HCT116 (cell line): ENCODE results near the gene MACF1. TPM values are rescaled to one million over a fixed set of nuclear protein-coding genes. Genes with fewer than 3 reads are reported as not detected.
A peak's percentile ranks its signal among the peaks of the same experiment; 100 is the strongest.

Source experiments
- ATAC-seq: fragments of 200-7000 bp; cut with Tn5 transposase; 2 replicates; pipeline ENCODE4 v1.9.1; 2020; ENCODE audit warnings: mild to moderate bottlenecking, moderate library complexity
- BruUV-seq: library from RNA; stranded (reverse); fragments of 400-500 nt; replicated peaks from 2 replicates; lab custom pipeline; 2021; lab: Mats Ljungman, UMichigan
- CTCF ChIA-PET: fragments of 300-600 bp; sonication (Branson Sonifier 250); formaldehyde crosslinking; loops from one replicate; lab custom pipeline; 2021; ENCODE audit warnings: antibody characterized with exemption; lab: Charles Lee
- POLR2A ChIA-PET: fragments of 300-600, 350-600 bp; sonication (Branson Sonifier 250); formaldehyde crosslinking; loops from one replicate; lab custom pipeline; 2021; ENCODE audit warnings: antibody characterized with exemption; lab: Charles Lee
- RAD21 ChIA-PET, 2 experiments: fragments of 300-600 bp; sonication (Branson Sonifier 250); formaldehyde crosslinking; loops; one replicate each; lab custom pipeline; 2023; ENCODE audit warnings: low total read pairs in 2 of 2; ENCODE audit not compliant: uncharacterized antibody in 2 of 2, unreplicated experiment in 2 of 2, low non-redundant PET in 1 of 2; lab: Charles Lee
- DNase-seq: peaks from one replicate; pipeline ENCODE4 v3.0.0-alpha.2; 2010; ENCODE audit warnings: low read depth, low spot score
- H2AFZ ChIP-seq: fragments of 200-600 bp; shearing (Covaris generic), sonication (generic); 2 replicates; pipeline ENCODE4 v1.6.1; 2017; ENCODE audit warnings: low read depth, mixed run types, mixed read lengths, antibody characterized with exemption, low read length; ENCODE audit not compliant: poor library complexity, severe bottlenecking
- H3K27ac ChIP-seq: 2 replicates; pipeline ENCODE4 v1.5.1; 2012; ENCODE audit warnings: low read depth, low read length
- H3K27me3 ChIP-seq: fragments of 200-600 bp; sonication (generic); 2 replicates; pipeline ENCODE4 v1.6.1; 2016; ENCODE audit warnings: mixed run types, low read length, mixed read lengths; ENCODE audit not compliant: insufficient read depth
- H3K36me3 ChIP-seq, 2 experiments: fragments of 200-500 bp in 1 of 2; fragments of 200-600 bp in 1 of 2; sonication (Bioruptor generic) in 1 of 2; sonication (generic) in 1 of 2; 2 replicates each; pipeline versions ENCODE4 v1.5.1 to v1.6.1; 2014 to 2016; ENCODE audit warnings: low read length in 2 of 2, inconsistent platforms in 1 of 2, mixed read lengths in 1 of 2, mixed run types in 1 of 2; ENCODE audit not compliant: insufficient read depth in 2 of 2, control insufficient read depth in 1 of 2
- H3K4me1 ChIP-seq, 2 experiments: fragments of 200-600 bp in 1 of 2; sonication (generic) in 1 of 2; 2 replicates each; pipeline versions ENCODE4 v1.5.1 to v1.6.1; 2012 to 2017; ENCODE audit warnings: low read length in 2 of 2, inconsistent platforms in 1 of 2, mild to moderate bottlenecking in 1 of 2, mixed read lengths in 1 of 2, mixed run types in 1 of 2, moderate library complexity in 1 of 2; ENCODE audit not compliant: insufficient read depth in 2 of 2, control insufficient read depth in 1 of 2
- H3K4me2 ChIP-seq: fragments of 200-600 bp; sonication (generic); 2 replicates; pipeline ENCODE4 v1.6.1; 2017; ENCODE audit warnings: mixed run types, low read length, mixed read lengths
- H3K4me3 ChIP-seq, 2 experiments: fragments of 200-600 bp in 1 of 2; sonication (generic) in 1 of 2; replicated peaks in 1 of 2; 2 replicates each; pipeline ENCODE4 v1.5.1; 2011 to 2016; ENCODE audit warnings: low read length in 2 of 2, control low read depth in 1 of 2, low read depth in 1 of 2, mild to moderate bottlenecking in 1 of 2, mixed read lengths in 1 of 2, mixed run types in 1 of 2
- H3K79me2 ChIP-seq: fragments of 200-600 bp; sonication (generic); 2 replicates; pipeline ENCODE4 v1.6.1; 2017; ENCODE audit warnings: mild to moderate bottlenecking, mixed run types, low read length, moderate library complexity, mixed read lengths; ENCODE audit not compliant: insufficient read depth
- H3K9ac ChIP-seq: fragments of 200-600 bp; sonication (generic); 2 replicates; pipeline ENCODE4 v1.6.1; 2016; ENCODE audit warnings: low read length, mixed read lengths
- H3K9me2 ChIP-seq: fragments of 200-600 bp; sonication (generic), shearing (Covaris generic); 2 replicates; pipeline ENCODE4 v1.6.1; 2017; ENCODE audit warnings: mixed run types, mild to moderate bottlenecking, moderate library complexity; ENCODE audit not compliant: insufficient read depth
- H3K9me3 ChIP-seq, 2 experiments: fragments of 200-500 bp in 1 of 2; fragments of 200-600 bp in 1 of 2; sonication (Bioruptor generic) in 1 of 2; sonication (generic) in 1 of 2; 2 replicates each; pipeline ENCODE4 v1.6.1; 2014 to 2017; ENCODE audit warnings: low read length in 2 of 2, mixed read lengths in 2 of 2, inconsistent platforms in 1 of 2, low read depth in 1 of 2, mild to moderate bottlenecking in 1 of 2, mixed run types in 1 of 2, moderate library complexity in 1 of 2; ENCODE audit not compliant: control insufficient read depth in 1 of 2, insufficient read depth in 1 of 2
- H4K20me1 ChIP-seq: fragments of 200-600 bp; sonication (generic), shearing (Covaris generic); 2 replicates; pipeline ENCODE4 v1.6.1; 2017; ENCODE audit warnings: mixed run types, mild to moderate bottlenecking, moderate library complexity; ENCODE audit not compliant: insufficient read depth
- RAD21 ChIP-seq: IDR thresholded peaks from 2 replicates; pipeline ENCODE4 v1.6.1; 2012; ENCODE audit warnings: low read depth, mild to moderate bottlenecking
- intact Hi-C: fragments of 100-400 bp; cut with micrococcal nuclease; formaldehyde crosslinking; loops from 2 replicates; pipeline ENCODE4 v1.10.0; 2022
- total RNA-seq: library from RNA; stranded (reverse); gene quantifications from one replicate; pipeline ENCODE4 v1.2.1, GENCODE V29; 2021; ENCODE audit not compliant: unreplicated experiment
- TF ChIP-seq, protein P1 (sequence below), 3 experiments: fragments of 200-600 bp in 1 of 3; sonication (generic) in 1 of 3; IDR thresholded peaks in 2 of 3; conservative IDR thresholded peaks in 1 of 3; 2 replicates each; pipeline ENCODE4 v1.5.1; 2012 to 2017; ENCODE audit warnings: low read depth in 2 of 3, low read length in 2 of 3, antibody characterized with exemption in 1 of 3, borderline replicate concordance in 1 of 3, control low read depth in 1 of 3, mild to moderate bottlenecking in 1 of 3, mixed read lengths in 1 of 3, mixed run types in 1 of 3, moderate library complexity in 1 of 3; ENCODE audit not compliant: insufficient read depth in 1 of 3
- TF ChIP-seq, protein P2 (sequence below): IDR thresholded peaks from 2 replicates; pipeline ENCODE4 v1.6.1; 2012; ENCODE audit warnings: low read depth

Gene MACF1
- total RNA-seq, 1 experiment from 2014 or later = 146 TPM

- POLR2A ChIA-PET = no interaction called here
- CTCF ChIA-PET = no interaction called here
Measured at GRCh38 chr1:39354572-39354971, 150.1 kb downstream of the MACF1 start.

More at GRCh38 chr1:39354572-39354971, 150.1 kb downstream of the MACF1 start:
- RAD21 ChIA-PET = no interaction called here
- no peaks in the 10 kb centered on the region for H3K9me2 ChIP-seq
- H3K9ac ChIP-seq = no peak overlapping the region
- no peak overlapping the region for H2AFZ ChIP-seq
- no peak overlapping the region for H3K4me2 ChIP-seq
- no peaks in the 10 kb centered on the region for H3K4me1 ChIP-seq
- peak; percentile 11; the same call in 1 of the 2 replicates for TF ChIP-seq RAD21
- TF ChIP-seq, protein P1, sequence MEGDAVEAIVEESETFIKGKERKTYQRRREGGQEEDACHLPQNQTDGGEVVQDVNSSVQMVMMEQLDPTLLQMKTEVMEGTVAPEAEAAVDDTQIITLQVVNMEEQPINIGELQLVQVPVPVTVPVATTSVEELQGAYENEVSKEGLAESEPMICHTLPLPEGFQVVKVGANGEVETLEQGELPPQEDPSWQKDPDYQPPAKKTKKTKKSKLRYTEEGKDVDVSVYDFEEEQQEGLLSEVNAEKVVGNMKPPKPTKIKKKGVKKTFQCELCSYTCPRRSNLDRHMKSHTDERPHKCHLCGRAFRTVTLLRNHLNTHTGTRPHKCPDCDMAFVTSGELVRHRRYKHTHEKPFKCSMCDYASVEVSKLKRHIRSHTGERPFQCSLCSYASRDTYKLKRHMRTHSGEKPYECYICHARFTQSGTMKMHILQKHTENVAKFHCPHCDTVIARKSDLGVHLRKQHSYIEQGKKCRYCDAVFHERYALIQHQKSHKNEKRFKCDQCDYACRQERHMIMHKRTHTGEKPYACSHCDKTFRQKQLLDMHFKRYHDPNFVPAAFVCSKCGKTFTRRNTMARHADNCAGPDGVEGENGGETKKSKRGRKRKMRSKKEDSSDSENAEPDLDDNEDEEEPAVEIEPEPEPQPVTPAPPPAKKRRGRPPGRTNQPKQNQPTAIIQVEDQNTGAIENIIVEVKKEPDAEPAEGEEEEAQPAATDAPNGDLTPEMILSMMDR (IDR thresholded peaks at IDR 0.05 in 2 of 3, conservative IDR thresholded peaks at IDR 0.05 in 1 of 3; ENCODE audit: borderline replicate concordance in 1 of 3, insufficient read depth in 1 of 3, low read depth in 2 of 3, low read length in 2 of 3) = 0 out of 6 replicates have a peak, but pooled peaks of 2 of the 3 experiments have one; percentile 5 to 15
- TF ChIP-seq, protein P2, sequence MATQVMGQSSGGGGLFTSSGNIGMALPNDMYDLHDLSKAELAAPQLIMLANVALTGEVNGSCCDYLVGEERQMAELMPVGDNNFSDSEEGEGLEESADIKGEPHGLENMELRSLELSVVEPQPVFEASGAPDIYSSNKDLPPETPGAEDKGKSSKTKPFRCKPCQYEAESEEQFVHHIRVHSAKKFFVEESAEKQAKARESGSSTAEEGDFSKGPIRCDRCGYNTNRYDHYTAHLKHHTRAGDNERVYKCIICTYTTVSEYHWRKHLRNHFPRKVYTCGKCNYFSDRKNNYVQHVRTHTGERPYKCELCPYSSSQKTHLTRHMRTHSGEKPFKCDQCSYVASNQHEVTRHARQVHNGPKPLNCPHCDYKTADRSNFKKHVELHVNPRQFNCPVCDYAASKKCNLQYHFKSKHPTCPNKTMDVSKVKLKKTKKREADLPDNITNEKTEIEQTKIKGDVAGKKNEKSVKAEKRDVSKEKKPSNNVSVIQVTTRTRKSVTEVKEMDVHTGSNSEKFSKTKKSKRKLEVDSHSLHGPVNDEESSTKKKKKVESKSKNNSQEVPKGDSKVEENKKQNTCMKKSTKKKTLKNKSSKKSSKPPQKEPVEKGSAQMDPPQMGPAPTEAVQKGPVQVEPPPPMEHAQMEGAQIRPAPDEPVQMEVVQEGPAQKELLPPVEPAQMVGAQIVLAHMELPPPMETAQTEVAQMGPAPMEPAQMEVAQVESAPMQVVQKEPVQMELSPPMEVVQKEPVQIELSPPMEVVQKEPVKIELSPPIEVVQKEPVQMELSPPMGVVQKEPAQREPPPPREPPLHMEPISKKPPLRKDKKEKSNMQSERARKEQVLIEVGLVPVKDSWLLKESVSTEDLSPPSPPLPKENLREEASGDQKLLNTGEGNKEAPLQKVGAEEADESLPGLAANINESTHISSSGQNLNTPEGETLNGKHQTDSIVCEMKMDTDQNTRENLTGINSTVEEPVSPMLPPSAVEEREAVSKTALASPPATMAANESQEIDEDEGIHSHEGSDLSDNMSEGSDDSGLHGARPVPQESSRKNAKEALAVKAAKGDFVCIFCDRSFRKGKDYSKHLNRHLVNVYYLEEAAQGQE = no peak
- ATAC-seq (no peak), DNase-seq (no peak)
- intact Hi-C loops = no loop called here
- H3K4me3 ChIP-seq = no peak overlapping the region
- no peaks in the 10 kb centered on the region for H3K9me3 ChIP-seq
- no peaks in the 10 kb centered on the region for H4K20me1 ChIP-seq
- no peak overlapping the region for H3K27ac ChIP-seq
- no TSS peak for BruUV-seq
- H3K79me2 ChIP-seq = no peaks in the 10 kb centered on the region
- no peaks in the 10 kb centered on the region for H3K27me3 ChIP-seq
- peaks cover 4 to 6% of the 10 kb centered on the region in 2 experiments; a peak in 2 of 4 replicates for H3K36me3 ChIP-seq
